Measurements from ENCODE around the gene ICOS.
A peak's percentile ranks its signal among the peaks of the same experiment; 100 is the strongest.

ICOS gene

DNA sequence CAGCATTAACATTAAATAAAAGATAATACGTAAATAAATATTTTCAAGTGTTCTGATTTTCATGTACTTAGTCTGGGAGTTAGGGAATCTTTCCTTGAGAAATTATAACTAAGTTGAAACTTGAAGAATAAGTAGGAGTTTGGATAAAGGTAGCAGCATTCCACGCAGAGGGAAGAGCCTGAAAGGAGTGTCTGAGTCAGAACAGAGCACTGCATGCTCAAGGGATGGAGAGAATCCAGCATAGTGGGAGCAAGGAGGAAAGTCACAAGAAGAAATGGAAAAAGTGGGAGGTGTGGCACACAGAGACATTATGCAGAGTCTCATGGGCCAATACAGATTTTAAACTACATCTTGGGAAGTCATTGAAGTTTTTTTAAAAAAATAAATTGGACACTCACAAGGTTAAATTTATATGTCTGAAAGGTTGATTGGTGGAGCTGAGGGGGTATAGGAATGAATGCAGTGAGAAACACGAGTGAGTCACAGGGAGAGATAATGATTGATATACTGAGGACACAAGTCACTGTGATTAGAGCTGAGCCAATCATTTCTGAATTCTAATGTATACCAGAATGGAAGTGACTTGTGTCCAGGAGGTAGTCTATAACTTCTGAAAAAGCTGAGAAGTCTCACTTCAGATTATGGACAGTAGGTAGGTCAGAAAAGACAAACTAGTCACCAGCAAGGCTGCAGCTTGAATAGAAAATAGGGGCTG lies 66.9 kb downstream of the ICOS start:
- H3K9me3 Mint-ChIP-seq: peaks cover 28 to 30% of the 10 kb centered on the region in 2 donors
- ATAC-seq (peak; percentile 24), DNase-seq (no peak)
- no peaks in the 10 kb centered on the region for H3K27me3 Mint-ChIP-seq
- peaks cover 92% of the 10 kb centered on the region for H3K4me1 Mint-ChIP-seq
- H3K27ac Mint-ChIP-seq: peak overlapping the region in 1 of 2 donors; percentile 91
- peak overlapping the region in 1 of 2 donors; percentile 49 for H3K4me3 Mint-ChIP-seq

DNA sequence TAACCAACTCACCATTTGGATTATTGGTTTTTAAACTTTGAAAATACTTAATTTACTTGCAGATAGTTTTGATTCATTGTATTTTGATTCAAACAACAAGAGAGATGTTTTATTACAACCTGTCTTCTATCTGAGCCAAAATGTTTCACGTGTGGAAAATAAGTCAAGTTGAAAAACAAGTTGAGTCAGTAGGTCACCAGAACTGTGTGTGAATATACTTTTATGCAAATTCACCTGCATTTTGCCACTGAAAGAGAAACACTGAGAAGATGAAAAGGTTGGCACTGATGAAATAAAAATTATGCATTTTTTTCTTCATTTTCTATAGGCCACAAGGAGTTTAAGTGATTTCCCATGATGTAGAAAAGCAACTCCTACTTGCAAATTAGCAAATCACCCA lies 68.3 kb downstream of the ICOS start:
- H3K27ac Mint-ChIP-seq: peak overlapping the region; percentile 71 to 91
- peak overlapping the region in 1 of 2 donors; percentile 31 for H3K4me3 Mint-ChIP-seq
- peaks cover 89% of the 10 kb centered on the region for H3K4me1 Mint-ChIP-seq
- no peak for DNase-seq
- ATAC-seq: peak; percentile 77
- H3K27me3 Mint-ChIP-seq: no peaks in the 10 kb centered on the region
- peaks cover 30 to 34% of the 10 kb centered on the region in 2 donors for H3K9me3 Mint-ChIP-seq

GRCh38 chr2:204005940-204006721 lies 69.6 kb downstream of the ICOS start:
- Mint-ChIP-seq H3K27me3 (no peaks in the 10 kb centered on the region), H3K9me3 (peaks cover 32 to 35% of the 10 kb centered on the region in 2 donors), H3K4me1 (peaks cover 87% of the 10 kb centered on the region), H3K4me3 (peak overlapping the region; percentile 36 to 50), H3K27ac (peak overlapping the region; percentile 97 to 98)
- peak in 1 of 2 donors; percentile 39 for DNase-seq
- ATAC-seq: peak; percentile 75

GRCh38 chr2:204008352-204008751 lies 71.8 kb downstream of the ICOS start:
- Mint-ChIP-seq H3K4me3 (no peak overlapping the region), H3K4me1 (peaks cover 83% of the 10 kb centered on the region), H3K9me3 (peaks cover 25 to 28% of the 10 kb centered on the region in 2 donors), H3K27ac (peak overlapping the region; percentile 64 to 74), H3K27me3 (no peaks in the 10 kb centered on the region)
- ATAC-seq: no peak
- no peak for DNase-seq

- no peak for DNase-seq
- H3K4me3 Mint-ChIP-seq: no peak overlapping the region
Measured at GRCh38 chr2:204010628-204011560, 74.3 kb downstream of the ICOS start.

More at GRCh38 chr2:204010628-204011560, 74.3 kb downstream of the ICOS start:
- Mint-ChIP-seq H3K9me3 (peaks cover 28 to 40% of the 10 kb centered on the region in 2 donors), H3K27me3 (no peaks in the 10 kb centered on the region), H3K4me1 (peaks cover 74% of the 10 kb centered on the region), H3K27ac (peak overlapping the region in 1 of 2 donors; percentile 90)
- ATAC-seq: peak; percentile 36
